ENCODE data around the gene MYOCD.

The MYOCD gene

DNA sequence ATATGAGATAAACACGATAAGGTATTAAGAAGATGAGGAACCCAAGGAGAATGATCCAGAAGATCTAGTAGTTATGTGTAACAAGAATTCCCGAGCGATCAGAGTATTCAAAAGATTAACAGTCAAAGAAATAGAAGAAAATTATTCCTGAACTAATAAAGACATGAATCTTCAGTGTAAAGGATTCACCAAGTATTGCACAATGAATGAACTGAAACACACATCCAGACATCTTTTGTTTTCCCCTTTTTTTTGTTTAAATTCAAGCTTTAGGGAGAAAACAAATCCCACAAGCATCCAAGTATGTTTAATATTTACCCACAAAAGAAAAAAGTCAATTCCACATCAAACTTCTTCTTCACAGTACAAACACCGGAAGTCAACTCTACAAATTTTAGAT, 23.7 kb upstream of the MYOCD start:
- TF ChIP-seq, protein P1, sequence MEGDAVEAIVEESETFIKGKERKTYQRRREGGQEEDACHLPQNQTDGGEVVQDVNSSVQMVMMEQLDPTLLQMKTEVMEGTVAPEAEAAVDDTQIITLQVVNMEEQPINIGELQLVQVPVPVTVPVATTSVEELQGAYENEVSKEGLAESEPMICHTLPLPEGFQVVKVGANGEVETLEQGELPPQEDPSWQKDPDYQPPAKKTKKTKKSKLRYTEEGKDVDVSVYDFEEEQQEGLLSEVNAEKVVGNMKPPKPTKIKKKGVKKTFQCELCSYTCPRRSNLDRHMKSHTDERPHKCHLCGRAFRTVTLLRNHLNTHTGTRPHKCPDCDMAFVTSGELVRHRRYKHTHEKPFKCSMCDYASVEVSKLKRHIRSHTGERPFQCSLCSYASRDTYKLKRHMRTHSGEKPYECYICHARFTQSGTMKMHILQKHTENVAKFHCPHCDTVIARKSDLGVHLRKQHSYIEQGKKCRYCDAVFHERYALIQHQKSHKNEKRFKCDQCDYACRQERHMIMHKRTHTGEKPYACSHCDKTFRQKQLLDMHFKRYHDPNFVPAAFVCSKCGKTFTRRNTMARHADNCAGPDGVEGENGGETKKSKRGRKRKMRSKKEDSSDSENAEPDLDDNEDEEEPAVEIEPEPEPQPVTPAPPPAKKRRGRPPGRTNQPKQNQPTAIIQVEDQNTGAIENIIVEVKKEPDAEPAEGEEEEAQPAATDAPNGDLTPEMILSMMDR (IDR thresholded peaks at IDR 0.05; ENCODE audit: low read length, missing control alignments), result no peak
- DNase-seq (ENCODE audit: low read depth), result no peak
- no peak overlapping the region for H3K4me3 ChIP-seq (replicated peaks; ENCODE audit: low read depth, low read length)

DNA sequence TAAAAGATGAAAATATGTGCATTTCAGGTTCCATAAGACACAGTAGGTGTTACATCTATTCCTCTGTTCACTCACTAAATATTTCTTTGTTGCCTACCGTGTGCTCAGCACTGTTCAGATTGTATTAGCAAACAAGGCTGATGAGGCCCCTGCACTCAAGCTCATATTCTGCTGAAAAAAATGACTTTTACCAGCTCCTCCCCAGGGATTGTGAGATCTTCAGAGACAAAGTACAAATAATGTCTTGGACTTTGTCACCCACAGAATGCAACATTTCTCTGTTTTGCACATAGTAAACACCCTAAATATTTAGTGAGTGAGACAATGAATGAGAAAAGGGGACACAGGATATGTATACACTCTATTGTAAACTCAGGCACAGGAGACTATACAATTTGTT, 21.9 kb upstream of the MYOCD start:
- TF ChIP-seq, protein P1 (IDR thresholded peaks at IDR 0.05; ENCODE audit: low read length, missing control alignments), result no peak

DNA sequence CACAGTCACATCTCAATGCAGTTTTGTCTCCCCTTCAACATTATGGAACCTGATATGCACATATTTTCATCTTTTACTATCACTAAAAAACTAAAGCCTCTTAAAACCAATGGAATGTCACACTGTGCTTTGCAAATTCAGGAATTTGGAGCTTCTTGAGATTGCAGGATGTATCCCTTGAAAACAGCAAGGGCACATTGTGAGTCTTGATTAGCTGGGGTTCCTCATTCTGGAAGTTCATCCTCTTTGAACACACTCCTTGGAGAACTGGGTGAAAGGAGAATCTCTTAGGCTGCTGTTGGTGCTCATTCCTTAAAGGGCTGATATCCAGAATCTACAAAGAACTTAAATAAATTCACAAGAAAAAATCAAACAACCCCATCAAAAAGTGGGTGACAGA, 21.1 kb upstream of the MYOCD start:
- DNase-seq (ENCODE audit: low read depth), result no peak
- TF ChIP-seq, protein P1 (IDR thresholded peaks at IDR 0.05; ENCODE audit: low read length, missing control alignments), result no peak
- H3K4me3 ChIP-seq (replicated peaks; ENCODE audit: low read depth, low read length), result no peak overlapping the region

More for the DNA sequence above, 21.9 kb upstream of the MYOCD start:
- no peak overlapping the region for H3K4me3 ChIP-seq (replicated peaks; ENCODE audit: low read depth, low read length)
- no peak for DNase-seq (ENCODE audit: low read depth)

DNA sequence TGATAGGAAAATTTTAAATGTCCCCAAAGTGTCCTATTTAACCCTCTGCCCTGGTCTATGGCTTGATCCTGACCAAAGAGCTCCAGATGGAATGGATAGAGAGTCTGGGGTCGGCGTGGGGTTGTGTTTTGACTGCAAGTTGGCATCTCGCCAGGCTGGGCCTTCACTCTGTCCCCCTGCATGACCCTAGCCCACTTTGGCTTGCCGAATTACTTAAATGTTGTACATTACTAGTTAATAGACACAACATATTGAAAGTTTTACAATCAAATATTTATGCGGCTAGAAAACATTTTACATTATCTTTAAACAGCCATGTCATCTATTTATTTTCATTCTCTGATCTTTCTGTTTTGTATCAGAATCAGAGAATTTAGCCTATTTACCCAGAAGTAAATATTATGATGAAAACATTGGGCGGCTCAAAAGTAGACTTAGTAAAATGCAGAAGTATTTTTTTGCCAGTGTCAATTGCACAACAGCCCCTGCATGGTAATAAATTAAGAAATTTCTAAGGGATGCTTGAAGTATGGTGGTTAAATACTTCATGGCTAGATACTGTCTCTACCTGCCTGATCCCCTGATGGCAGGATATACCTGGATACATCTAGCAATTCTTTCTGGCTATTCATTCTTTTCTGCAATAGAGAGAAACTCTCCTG, 18.8 kb upstream of the MYOCD start:
- no peak overlapping the region for H3K4me3 ChIP-seq (replicated peaks; ENCODE audit: low read depth, low read length)
- TF ChIP-seq, protein P1 (IDR thresholded peaks at IDR 0.05; ENCODE audit: low read length, missing control alignments), result no peak
- DNase-seq (ENCODE audit: low read depth), result no peak

DNA sequence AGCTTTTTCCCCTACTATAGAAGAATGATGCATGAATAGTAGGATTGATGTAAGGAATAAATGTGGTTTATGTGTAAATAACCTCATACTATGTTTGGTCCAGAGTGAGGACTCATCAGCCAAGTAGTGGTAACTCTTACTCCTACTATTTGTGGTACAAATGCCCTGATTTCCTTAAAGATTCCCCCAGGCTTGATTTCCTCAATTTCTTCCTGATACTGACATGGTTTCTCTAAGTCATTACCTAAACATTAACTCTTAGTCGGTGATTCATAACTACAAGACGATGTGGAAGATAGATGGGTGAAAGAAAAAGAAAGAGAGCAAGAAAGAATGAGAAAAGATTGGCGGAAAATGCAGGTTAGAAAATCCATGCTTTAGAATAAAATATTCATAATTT, 17.2 kb upstream of the MYOCD start:
- H3K4me3 ChIP-seq (replicated peaks; ENCODE audit: low read depth, low read length), result no peak overlapping the region
- DNase-seq (ENCODE audit: low read depth), result no peak
- TF ChIP-seq, protein P1 (IDR thresholded peaks at IDR 0.05; ENCODE audit: low read length, missing control alignments), result no peak

DNA sequence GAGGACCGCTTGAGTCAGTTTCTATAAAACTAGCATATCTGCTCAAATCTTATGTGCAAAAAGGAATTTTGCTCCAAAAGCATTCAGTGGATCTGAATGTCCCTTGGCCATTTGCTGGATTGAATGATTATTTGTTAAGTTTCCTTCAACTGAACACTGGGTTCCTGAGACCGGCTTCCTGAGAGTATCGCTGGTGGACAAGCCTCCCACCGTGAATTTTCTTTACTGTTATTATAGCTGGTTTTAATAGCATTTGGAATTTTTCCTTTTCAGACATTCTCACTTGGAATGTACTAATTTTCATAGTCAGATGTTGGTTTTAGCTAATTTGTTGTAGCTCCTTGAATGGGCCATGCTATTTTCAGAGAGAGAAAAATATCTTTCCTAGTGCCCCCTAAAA, 9.8 kb upstream of the MYOCD start:
- no peak for DNase-seq (ENCODE audit: low read depth)
- H3K4me3 ChIP-seq (replicated peaks; ENCODE audit: low read depth, low read length), result no peak overlapping the region
- TF ChIP-seq, protein P1 (IDR thresholded peaks at IDR 0.05; ENCODE audit: low read length, missing control alignments), result no peak

DNA sequence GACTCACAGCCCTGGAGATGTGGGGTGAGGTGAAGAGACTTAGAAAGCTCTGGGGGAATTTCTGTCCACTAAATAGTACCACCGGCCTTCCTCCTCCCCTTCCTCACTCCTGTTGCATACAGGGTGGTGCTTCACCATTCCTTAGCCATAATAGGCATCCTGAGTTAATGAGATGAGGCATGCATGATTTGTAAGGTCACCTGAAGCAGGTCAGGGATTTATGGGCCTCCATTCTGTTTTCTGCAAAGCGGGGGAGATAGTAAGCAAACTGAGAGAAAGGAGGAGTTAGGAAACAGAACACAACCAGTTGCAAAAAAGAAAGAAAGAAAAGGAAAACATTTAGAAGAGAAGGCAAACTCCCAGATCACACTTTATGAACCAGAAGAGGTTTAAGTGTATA, 9.3 kb upstream of the MYOCD start:
- no peak for DNase-seq (ENCODE audit: low read depth)
- H3K4me3 ChIP-seq (replicated peaks; ENCODE audit: low read depth, low read length), result no peak overlapping the region
- TF ChIP-seq, protein P1 (IDR thresholded peaks at IDR 0.05; ENCODE audit: low read length, missing control alignments), result no peak

All from fibroblast of pulmonary artery (primary cell).